HG03196 (cell line): ENCODE data around the gene SEPTIN12.
A peak's percentile ranks its signal among the peaks of the same experiment; 100 is the strongest.
"Not testable (repeated sequence)": the region's sequence is repeated elsewhere in the genome, so short reads cannot be mapped to it uniquely, and the experiment has no call there.

ENCODE experiments used
- ATAC-seq: cut with Tn5 transposase; IDR thresholded peaks from one replicate; pipeline ENCODE4 v1.9.1; 2021; ENCODE audit not compliant: unreplicated experiment

SEPTIN12 gene

DNA sequence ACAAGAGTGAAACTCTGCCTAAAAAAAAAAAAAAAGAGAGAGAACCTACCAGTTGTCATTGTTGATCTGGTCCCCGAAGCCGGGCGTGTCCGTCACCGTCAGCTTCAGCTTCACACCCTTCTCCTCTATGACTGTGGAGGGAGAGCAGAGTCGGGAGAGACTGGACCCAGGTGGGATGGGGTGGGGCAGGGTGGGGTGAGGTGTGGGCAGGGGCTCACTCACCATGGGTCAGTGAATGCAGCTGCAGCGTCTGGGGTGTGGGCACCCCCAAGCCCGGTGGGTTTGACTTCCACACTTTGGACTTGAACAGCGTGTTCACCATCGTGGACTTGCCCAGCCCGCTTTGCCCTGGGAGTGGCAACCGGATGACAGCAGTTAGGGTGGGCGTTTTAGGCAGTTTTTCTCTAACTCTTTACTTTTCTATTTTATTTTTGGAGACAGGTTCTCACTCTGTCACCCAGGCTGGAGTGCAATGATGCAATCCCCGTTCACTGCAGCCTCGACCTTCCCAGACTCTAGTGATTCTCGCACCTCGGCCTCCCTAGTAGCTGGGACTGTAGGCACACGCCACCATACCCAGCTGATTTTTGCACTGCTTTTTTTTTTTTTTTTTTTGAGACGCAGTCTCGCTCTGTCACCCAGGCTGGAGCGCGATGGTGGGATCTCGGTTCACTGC lies 2.2 kb downstream of the SEPTIN12 start:
- no peak for ATAC-seq

DNA sequence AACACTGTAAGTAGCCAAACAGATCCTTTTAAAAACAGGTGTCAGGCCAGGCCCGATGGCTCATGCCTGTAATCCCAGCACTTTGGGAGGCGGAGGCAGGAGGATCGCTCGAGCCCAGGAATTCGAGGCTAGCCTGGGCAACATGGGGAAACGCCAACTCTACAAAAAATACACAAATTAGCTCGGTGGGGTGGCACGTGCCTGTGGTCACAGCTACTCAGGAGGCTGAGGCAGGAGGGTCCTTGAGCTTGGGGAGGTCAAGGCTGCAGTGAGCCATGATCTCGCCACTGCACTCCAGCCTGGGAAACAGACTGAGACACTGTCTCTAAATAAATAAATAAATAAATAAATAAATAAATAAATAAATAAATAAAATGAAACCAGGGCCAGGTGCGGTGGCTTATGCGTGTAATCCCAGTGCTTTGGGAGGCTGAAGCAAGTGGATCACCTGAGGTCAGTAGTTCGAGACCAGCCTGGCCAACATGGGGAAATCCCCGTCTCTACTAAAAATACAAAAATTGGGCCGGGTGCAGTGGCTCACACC lies 3.6 kb downstream of the SEPTIN12 start:
- not testable (repeated sequence) for ATAC-seq

DNA sequence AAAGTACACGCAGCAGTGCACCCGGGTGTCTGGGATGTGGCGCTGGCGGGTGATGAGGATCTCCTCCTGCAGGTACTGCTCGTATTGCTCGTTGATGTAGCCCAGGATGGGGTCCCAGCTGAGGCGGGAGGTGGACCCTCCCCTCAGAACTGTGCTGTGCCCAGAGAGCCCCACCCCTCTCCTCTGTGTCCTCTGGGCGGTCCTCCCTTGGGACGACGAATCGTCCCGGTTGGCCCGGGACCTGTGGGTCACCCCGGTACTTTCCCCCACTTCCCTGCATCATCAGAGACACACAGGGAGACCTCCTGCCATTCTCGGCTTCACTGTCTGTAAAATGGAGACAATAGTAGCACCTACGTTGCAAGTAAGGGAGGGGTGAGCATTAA lies 4.2 kb downstream of the SEPTIN12 start:
- no peak for ATAC-seq

DNA sequence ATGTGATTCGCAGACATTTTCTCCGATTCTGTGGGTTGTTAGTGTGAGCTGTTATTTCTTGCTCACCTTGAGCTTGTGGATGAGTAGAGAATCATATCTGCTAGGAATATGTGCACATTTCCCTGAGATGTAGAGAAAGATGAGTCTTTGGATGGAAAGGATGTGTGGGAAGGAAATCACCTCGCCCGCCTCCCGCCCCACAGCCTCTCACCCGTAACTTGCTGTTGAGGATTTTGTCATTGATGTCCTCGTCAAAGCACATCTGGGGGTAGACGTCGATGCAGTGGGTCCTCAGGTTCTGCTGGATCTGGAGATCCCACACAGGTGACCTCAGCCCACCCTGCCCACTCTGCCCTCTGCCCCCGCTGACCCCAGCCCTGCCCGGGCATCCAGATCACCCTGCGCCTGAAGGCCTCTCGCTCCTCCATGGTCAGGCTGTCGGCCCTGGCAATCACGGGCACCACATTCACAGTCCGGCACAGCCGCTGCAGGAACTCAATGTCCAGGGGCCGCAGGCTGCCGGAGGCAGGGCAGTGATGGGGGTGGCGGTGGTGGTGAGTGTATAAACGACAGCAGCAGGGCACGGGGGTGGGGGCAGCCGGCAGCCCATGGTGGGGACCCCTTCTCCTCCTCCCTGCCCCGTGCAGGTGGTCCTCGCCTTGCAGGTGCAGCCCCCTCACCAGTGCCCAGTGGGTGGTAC lies 4.7 kb downstream of the SEPTIN12 start:
- ATAC-seq, result no peak

DNA sequence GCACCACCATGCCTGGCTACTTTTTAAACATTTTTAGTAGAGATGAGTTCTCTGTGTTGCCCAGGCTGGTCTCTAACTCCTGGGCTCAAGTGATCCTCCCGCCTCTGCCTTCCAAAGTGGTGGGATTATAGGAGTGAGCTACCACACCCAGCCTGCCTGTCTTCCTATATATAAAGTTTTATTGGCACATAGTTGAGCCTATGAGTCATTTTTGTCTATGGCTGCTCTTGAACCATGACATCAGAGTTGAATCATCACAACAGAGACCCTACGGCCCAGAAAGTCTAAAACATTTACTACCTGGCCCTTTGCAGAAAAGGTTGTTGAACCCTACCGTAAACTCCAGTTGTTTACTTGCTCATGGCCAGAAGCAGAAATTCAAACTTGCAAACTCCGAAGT lies 7.9 kb downstream of the SEPTIN12 start:
- ATAC-seq, result no peak

DNA sequence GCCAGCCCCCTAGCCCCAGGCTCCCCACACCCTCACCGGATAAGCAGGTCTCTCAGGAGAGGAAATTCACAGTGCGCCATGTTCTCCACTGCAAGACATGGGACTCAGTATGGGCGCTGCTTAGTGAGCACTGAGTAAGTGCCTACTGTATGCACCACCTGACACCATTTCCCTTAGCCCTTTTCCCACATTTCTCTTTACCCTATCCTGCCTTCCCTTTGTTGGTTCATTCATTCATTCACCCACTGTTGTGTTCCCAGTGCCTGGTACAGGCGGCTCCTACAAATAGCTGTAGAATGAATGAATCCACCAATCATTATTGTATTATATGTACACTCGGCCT lies 10.1 kb downstream of the SEPTIN12 start:
- ATAC-seq, result no peak

DNA sequence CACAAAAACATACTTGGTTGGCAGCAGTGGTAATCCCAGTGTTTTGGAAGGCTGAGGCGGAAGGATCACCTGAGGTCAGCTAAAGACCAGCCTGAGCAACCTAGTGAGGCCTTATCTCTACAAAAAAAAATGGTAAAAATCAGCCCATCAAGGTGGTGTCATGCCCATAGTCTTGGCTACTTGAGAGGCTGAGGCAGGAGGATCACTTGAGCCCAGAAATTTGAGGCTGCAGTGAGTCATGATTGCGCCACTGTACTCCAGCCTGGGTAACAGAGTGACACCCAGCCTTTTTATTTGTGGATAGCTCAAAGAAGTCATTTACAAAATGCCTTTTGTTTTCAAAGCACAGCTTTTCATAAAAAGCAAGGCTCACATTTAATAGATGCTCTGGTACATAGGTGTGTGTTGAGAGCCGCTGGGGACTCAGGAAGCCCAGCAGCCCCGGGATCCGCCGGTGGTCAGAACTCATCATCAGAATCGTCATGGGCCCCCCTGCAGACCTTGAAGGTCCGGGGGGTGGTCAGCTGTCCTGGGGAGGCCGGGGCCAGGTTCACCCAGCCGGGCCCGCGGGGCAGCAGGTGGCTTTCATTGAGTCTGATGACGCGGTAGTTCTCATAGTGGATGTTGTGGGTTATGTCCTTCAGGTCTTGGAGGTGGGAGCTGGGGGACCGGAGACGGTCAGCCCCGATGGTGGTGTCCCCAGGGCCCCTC lies 10.7 kb downstream of the SEPTIN12 start:
- ATAC-seq, result no peak

DNA sequence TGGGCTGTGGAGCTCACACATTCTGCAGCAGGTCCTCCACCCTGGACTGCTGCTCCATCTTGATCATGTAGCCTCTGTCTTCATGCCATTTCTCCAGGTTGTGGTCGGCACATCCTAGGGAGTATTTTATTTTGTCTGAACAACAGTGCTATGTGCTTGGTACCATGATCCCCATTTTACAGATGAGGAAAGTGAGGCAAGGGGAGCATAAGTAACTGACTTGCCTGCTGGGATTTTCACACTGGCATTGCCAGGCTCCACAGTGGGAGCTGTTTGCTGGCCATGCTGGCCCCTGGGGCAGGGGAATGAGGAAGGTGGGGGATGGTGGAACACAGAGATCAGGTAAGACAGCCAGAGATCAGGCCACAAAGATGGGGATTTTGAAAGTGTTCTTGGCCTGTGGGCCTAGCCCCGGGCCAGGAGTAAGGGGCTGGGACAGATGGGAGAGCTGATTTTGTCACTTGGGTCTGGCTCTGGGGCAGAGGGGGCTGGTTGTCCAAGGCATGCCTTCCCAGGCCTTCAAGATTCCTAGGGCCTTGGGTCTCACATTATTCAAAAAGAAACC lies 11.9 kb downstream of the SEPTIN12 start:
- no peak for ATAC-seq

DNA sequence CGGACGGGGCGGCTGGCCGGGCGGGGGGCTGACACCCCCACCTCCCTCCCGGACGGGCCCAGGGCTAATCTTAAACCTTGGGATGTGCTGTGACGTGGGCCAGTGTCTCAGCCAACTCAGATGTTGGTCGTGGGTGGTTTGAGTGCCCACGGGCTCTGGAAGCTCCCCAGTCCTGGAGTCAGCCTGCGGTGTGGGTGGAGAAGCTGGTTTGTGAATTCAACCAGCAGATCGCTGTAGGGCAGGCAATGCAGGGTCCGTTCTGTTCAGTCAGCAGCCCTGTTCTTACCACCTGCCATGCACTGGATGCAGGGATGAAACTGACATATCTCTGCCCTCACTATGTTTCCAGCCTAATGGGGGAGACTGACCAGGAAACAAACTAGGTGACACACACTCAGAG lies 13.1 kb downstream of the SEPTIN12 start:
- no peak for ATAC-seq

DNA sequence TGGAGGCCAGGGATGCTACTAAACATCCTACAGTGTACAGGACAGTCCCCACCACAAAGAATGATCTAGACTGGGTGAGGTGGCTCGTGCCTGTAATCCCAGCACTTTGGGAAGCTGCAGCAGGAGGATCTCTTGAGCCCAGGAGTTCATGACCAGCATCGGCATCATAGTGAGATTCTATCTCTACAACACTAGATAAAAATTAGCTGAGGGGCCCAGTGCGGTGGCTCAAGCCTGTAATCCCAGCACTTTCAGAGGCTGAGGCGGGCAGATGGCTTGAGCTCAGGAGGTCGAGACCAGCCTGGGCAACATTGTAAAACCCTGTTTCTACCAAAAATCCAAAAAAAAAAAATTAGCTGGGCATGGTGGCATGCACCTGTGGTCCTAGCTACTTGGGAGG lies 15.8 kb downstream of the SEPTIN12 start:
- ATAC-seq, result no peak

DNA sequence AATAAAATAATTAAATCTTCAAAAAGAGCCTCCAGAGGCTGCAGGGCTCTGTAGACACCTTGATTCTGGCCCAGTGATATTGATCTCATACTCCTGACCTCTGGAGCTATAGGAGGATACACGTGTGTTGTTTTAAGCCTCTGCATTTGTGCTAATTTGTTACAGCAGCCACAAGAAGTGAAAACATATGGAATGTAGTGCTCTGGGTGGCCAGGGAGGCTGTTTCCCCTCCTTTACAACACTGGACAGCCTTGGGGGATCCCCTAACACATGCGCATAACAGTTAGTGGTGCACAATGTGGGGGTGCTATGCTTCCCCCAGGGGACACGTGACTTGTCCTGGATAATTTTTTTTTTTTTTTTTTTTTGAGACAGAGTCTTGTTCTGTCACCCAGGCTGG lies 16.5 kb downstream of the SEPTIN12 start:
- ATAC-seq, result no peak

DNA sequence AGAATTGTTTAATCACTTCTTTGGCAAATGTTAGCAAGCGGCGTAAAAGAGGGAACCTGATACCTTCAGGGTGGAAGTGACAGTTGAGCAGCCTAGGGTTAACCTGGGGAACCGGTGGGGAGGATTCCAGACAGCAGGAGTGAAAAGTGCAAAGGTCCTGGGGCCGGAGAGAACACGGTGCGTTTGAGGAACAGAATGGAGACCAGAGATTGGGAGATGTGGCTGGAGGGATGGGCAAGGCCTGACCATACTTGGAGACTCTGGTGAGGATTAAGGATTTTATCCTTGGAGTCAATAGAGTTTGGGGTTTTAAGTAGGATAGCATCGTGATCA lies 18.9 kb downstream of the SEPTIN12 start:
- ATAC-seq, result no peak

DNA sequence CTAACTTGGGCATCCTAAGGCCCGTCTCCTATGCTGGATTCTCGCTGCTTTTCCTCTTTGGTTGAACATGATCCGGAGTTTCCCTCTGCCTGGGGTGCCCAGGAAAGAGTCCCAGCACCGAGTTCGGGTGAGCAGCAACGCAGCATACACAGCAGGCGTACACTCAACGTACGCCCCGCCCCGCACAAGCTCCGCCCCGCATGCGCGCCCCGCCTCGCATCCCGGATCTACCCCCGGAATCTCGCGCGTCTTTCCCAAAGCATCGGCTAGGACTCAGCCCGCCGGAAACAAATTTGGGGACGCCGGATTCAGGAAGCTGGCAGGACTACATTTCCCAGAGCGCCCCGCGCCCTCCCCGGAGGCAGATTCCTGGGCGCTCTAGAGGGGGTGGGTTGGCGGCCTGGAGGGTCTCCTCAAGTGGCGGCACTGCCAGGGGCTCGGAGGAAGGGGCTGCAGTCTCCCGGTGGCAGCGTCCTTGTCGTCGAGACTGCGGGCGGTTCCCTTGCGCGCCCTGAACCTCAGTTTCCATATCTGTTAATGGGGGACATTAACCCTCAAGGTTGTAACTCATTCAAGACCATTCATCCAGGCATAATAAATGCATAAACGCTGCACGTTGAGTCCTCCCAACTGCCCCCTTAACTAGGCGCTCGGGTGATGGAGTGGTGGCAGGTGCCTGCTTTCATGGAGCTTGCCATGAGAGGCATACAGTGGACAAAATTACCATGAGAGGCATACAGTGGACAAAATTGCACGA lies 19.4 kb downstream of the SEPTIN12 start:
- ATAC-seq, result peak; percentile 57

DNA sequence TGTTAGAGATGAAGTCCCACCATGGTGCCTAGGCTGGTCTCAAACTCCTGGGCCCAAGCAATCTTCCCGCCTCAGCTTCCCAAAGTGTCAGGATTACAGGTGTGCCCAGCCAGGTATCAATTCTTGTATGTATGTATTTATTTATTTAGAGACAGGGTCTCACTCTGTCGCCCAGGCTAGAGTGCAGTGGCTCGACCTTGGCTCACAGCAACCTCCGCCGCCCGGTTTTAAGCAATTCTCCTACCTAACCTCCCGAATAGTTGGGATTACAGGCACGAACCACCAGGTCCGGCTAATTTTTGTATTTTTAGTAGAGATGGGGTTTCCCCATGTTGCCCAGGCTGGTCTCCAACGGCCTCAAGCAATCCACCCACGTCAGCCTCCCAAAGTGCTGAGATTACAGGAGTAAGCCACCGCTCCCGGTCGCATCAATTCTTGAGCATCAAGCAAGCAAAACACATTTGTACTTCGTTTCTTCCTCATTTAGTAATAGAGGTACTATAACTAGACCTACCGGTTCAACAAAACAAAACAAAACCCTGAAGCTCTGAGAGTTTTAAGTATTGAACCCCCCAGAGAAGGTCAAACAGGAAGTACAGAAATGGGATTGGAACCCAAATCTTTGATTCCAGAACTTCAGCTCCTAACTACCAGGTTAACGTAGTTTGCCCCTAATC lies 20.1 kb downstream of the SEPTIN12 start:
- ATAC-seq, result no peak

DNA sequence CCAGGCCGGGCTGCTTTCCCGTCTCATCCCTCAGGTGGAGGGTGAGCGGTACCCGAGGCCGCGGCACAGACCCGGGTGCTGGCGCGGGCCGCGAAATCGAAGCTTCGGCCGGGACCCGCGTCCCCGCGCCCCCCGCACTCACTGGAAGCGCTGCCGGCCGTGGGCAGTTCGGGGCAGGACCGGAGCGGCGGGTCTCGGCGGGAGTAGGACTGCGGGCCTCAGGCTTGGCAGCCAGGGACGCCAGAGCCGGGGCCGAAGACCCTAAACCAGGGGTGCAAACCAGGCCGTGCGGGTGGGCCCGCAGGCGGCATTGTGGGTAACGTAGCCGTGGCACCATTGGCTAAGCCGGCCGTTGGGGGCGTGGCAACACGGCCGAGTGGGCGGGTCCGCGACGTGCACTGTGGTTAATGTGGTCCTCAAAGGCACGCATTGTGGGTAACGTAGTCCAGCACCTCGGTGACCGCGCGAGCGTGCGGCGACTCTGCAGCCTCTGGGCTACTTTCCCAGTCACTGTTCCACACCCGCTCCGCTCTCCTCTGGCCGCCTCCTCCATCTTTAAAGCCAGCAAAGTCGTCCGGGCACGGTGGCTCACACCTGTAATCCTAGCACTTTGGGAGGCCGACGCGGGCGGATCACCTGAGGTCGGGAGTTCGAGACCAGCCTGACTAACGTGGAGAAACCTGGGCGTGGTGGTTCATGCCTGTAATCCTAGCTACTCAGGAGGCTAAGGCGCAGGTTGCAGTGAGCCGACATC lies 21.1 kb downstream of the SEPTIN12 start, which contains the start of gene ZNF500:
Gene ZNF500, minus strand, starts transcription at position 288 of the 754 bp plus-strand sequence. CDS start 1,184 bp downstream, outside the sequence.
- ATAC-seq, result peak; percentile 88

DNA sequence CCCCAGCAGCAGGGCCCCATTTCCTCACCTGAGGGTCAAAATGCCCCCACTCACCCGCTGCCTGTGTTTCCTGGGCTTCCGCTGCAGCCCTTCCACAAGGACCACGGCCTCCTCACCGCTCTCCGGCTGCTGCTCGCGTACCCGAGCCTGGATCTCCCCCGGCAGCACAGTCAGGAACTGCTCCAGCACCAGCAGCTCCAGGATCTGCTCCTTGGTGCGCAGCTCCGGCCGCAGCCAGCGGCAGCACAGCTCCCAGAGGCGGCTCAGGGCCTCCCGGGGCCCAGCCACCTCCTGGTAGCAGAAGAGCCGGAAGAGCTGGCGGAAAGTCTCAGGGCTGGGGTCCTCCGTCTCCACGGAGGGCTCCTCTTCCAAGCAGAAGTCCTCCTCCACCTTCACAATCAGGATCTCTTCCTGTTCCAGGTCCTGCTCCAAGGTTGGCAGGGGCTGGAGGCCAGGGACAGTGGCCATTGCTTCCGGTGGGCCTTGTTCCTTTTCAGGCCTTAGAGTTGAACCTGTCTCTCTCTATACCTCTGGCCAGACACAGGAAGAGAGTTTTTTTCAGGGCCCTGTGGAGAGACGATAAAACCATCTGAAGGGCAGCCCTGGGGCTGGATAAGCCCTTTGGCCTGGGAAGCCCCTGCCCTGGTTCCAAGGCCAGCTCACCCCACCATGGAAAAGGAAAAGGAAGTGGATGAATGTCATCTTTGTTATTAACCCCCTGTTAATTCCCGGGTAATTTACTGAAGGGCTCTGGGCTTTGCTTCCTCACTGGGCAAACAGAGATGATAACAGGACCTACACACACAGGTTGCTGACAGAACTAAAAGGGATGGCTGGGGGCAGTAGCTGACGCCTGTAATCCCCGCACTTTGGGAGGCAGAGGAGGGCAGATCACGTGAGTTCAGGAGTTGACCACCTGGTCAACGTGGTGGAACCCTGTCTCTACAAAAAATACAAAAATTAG lies 22.4 kb downstream of the SEPTIN12 start:
- ATAC-seq, result no peak

DNA sequence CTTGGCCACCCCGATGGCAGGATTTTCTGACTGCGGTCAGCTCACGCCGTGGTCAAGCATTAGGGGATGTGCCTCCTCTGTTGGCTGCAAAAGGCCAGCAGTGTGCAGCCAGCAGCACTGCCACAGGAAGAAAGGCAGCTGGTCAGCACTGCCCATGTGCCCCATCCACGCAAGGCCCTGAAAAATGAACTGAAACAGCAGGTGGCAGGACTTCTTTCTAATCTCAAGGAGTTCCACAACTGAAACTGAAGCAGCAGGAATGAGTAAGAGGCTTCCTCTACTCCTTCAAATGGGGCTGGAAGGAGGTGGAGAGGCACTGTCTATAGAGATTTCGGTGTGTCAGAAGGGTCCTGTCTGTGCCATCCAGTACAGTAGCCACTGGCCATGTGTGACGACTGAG lies 24.4 kb downstream of the SEPTIN12 start:
- no peak for ATAC-seq

DNA sequence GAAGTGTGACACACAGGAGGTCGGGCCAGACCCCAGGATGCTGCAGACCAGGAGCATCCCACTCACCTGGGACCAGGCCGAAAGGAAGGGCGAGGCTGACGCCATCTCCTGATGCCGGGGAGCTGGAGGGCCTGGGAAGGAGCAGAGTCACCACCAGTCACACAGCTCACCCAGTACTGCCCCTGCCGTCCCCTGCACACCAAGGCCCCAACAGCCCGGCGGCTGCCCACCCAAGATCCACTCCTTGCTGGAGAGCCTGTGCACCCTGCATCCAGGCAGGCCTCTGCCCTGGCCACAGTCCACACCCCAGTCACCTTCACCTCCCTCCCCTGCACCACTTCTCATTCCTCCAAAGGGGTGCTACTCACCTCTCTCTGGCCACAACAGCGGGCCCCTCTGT lies 25.9 kb downstream of the SEPTIN12 start:
- no peak for ATAC-seq
